Mononuclear cell (primary cell): ENCODE data around the gene SALL2. TPM values are rescaled to one million over a fixed set of nuclear protein-coding genes. Genes with fewer than 3 reads are reported as not detected.

Experiments
- H3K27me3 ChIP-seq: 2 replicates; pipeline ENCODE4 v1.6.0; 2011; ENCODE audit warnings: low read length, control low read depth; ENCODE audit not compliant: insufficient read depth
- H3K4me1 ChIP-seq: 2 replicates; pipeline ENCODE4 v1.5.1; 2011; ENCODE audit warnings: mild to moderate bottlenecking, low read length, control low read depth; ENCODE audit not compliant: insufficient read depth
- H3K4me3 ChIP-seq: 2 replicates; pipeline ENCODE4 v1.5.1; 2011; ENCODE audit warnings: mild to moderate bottlenecking, low read length, moderate library complexity
- H3K9me3 ChIP-seq: 2 replicates; pipeline ENCODE4 v1.5.1; 2011; ENCODE audit warnings: low read depth, mild to moderate bottlenecking, control low read depth, low read length
- total RNA-seq: library from RNA; depleted of rRNA; stranded (reverse); fragments of >200 nt; gene quantifications from one replicate; pipeline ENCODE4 v1.2.3, GENCODE V29; 2012

SALL2 gene
- total RNA-seq, 1 donor = 0.94 TPM

DNA sequence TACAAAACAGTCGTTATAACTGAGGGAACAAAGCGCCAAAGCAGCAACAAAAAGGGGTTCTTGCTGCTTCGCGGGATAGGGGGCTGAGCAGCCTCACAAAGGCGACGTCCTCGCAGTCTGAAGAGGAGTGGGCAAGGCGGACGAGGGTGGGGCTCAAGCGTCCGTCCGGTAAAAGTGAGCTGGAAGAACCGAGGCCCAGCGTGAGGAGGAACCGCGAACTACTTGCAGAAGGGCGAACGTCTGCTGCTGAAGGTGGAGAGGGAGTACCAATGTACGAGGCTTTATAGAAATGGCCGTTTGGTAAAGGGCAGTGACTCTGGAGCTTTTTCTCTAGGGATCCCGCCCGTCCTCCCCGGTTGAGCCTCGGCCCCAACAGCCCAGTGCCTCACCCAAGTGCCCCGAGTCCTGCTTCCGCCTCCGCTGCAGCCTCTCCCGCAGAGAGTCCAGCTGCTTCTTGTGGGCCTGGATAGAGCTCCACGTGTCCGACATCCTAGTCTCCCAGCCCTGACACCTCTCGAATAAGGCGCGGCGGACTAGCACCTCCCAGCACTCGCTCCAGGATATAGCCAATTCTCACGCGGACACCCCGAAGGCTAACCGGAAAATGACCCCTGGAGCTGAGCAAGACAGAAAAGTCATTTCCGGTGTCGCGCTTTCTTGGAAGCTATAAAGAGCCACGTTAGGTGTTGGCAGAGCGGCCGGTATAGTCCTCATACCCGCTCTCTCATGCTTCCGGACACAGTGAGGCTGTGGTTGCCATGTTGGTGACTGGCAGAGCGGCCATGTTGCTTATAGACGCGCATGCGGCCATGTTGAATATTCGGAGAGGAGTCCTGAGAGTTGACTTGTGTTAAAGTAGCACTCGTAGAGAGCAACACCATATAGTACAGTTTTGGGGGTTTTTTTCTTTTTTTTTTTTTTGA lies 15.2 kb downstream of the SALL2 start, which contains the start of gene METTL3:
TSS of gene METTL3 (minus strand) at position 606 of the 923 bp plus-strand sequence. CDS start at position 489, 117 bp downstream.
- Histone ChIP-seq H3K4me3 (peak within 1 kb of the TSS; percentile 73), H3K9me3 (no peaks in the 10 kb centered on the region), H3K27me3 (no peaks in the 10 kb centered on the region), H3K4me1 (peaks cover 29% of the 10 kb centered on the region)

DNA sequence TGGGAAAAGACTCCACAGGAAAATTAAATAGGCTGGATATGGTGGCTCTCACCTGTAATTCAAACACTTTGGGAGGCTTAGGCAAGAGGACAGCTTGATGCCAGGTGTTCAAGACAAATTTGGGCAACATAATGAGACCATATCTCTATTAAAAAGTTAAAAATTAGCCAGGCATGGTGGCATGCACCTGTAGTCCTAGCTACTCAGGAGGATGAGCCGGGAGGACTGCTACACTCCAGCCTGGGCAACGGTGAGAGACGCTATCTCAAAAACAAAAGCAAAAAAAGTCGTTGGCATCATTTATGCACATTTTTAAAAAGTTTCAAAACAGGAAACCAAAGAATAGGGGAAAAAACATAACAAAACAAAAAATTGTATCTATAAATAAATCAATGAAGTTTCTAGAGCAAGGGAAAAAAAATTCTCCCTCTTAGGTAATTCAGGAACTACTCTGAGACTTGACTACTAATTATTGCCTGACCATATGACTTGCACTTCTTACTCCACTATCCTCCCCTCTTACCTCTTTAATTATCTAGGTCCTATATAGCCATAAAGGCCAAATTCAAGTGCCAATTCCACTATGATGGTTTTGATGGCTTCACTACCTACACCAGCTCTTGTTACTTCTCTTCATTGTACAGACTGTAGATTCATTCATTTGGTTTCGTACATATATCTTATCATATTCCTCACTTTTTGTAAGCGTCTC lies 16.6 kb downstream of the SALL2 start:
- Histone ChIP-seq H3K27me3 (no peaks in the 10 kb centered on the region), H3K9me3 (no peaks in the 10 kb centered on the region), H3K4me1 (peaks cover 29% of the 10 kb centered on the region), H3K4me3 (no peak overlapping the region)

DNA sequence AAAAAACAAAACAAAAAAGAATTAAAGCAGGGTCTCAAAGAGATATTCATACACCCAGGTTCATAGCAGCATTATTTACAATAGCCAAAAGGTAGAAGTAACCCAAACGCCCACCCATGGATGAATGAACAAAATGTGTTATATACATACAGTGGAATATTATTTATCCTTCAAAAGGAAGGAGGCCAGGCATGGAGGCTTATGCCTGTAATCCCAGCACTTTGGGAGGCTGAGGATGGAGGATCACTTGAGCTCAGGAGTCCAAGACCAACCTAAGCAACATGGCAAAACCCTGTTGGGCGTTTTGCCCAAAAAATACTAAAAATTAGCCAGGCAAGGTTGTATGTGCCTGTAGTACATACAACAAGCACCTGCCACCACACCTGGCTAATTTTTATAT lies 19.6 kb downstream of the SALL2 start:
- Histone ChIP-seq H3K4me1 (peaks cover 24% of the 10 kb centered on the region), H3K4me3 (no peak overlapping the region), H3K27me3 (no peaks in the 10 kb centered on the region), H3K9me3 (no peaks in the 10 kb centered on the region)

DNA sequence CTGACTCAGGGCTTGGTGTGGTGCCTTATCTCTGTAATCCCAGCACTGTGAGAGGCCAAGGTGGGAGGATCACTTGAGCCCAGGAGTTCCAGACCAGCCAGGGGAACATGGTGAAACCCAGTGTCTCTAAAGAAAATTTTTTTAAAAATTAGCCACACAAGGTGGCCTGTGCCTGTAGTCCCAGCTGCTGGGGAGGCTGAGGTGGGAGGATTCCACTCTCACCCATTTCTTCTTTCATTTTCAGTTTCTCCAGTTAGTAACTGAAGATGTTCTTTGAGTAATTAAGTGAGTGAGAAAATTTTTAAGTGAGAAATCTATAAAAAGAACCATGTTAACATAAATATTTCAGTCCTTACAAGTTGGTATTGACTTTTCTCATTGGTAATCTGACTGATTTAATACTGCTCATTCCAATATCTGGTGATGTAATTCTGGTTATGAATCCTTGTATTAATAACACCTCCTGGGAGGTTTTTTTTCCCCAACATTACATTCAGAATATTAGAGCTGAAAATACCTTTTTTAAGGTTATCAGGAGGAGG lies 21.1 kb downstream of the SALL2 start:
- Histone ChIP-seq H3K27me3 (no peaks in the 10 kb centered on the region), H3K4me3 (no peak overlapping the region), H3K4me1 (peaks cover 16% of the 10 kb centered on the region), H3K9me3 (no peaks in the 10 kb centered on the region)

DNA sequence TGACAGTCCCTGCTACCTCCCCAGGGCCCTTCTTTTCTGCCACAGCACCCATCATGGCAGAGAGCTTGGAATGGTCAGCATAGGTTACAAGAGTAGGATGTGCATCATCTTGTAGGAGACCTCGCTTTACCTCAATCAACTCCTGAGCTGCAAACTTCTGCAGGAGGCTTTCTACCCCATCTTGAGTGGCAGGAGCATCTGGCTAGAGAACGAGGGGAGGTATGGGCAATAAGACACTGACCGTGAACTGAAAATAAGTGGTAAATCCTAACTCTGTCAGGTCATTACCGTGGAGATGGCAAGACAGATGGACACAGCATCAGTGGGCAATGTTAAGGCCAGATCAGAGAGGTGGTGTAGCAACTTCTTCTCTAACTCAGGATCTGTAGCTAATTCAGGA lies 22.8 kb downstream of the SALL2 start:
- H3K9me3 ChIP-seq = no peaks in the 10 kb centered on the region
- no peak overlapping the region for H3K4me3 ChIP-seq
- H3K27me3 ChIP-seq = no peaks in the 10 kb centered on the region
- H3K4me1 ChIP-seq = peaks cover 4% of the 10 kb centered on the region

DNA sequence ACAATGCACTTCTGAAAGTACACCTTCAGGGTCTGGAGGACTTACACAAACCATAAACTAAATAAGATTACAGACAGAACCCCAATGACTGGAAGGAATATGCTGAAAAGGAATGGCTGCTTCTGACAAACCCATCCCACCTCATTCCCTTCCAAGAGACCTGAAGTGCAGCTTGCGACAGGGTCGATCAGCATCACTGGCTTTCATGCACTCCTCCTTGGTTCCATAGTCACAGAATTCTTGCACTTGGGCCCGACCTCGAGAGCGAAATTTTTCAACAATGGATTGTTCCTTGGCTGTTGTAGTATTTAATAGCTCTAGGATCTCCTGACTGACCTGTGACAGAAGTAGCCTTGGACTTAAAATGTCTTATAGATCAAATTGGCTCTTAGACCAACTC lies 24.6 kb downstream of the SALL2 start:
- Histone ChIP-seq H3K9me3 (no peaks in the 10 kb centered on the region), H3K4me1 (no peaks in the 10 kb centered on the region), H3K27me3 (no peaks in the 10 kb centered on the region), H3K4me3 (no peak overlapping the region)

DNA sequence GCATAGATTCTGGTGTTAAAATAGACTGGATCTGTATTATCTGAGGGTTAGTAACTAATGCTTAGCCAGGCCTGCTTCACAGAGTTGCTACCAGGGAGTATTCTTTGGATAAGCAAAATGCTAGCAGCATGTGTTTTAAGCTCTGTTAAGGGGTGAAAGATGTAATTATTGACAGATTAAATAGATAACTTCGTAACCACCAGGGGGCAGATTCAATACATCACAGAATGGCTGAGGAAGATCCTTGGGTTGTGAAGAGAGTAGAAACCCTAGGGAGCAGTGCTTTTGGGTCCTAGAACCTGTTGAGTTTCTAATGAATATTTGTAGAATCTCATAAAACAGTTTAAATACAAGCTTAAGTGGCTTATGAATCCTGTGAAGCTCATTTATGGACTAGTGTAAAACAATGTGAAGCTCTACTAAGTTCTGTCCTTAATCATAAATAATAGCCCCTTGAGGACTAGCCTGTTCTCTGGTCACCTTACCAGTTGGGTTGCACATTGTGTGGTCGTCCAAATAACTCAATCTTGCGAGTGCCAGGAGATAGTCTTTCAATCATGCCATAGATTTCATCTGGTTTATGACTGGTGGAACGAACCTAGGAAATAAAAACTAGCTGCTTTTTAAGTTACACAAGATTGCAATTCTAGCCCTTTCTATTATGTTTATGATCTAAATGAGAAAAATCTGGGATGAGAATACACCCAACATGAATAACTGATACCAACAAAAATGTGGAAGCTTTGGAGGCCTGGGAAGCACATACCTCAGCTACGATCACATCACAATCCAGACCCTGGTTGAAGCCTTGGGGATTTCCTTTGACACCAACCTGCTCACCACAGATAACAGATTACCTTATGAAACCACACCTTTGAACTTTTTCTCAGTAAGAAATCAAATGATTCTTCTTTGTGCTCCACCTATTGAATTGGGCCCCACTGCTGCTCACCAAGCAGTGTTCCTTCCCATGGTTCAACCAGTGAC lies 27.3 kb downstream of the SALL2 start:
- Histone ChIP-seq H3K27me3 (no peaks in the 10 kb centered on the region), H3K4me3 (no peak overlapping the region), H3K9me3 (no peaks in the 10 kb centered on the region), H3K4me1 (no peaks in the 10 kb centered on the region)

DNA sequence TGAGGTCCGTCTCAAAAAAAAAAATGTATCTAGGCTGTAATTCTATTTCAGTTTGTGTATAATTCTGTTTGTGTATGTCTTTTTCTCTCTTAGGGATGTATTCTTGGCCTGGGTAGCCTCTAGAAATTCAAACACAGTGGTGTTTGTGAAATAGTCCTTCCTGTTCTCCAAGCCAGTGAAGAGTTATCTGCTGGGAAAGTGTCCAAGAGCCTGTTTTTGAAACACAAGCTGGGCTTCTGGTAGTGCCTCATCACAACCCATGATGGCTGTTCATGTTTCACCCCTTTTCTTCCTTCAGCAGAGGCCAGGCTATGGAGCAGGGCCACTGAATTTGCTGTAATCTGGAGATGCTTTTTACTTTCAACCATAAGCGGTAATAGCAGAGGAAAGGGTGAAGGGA lies 29.7 kb downstream of the SALL2 start:
- Histone ChIP-seq H3K27me3 (no peaks in the 10 kb centered on the region), H3K4me1 (no peaks in the 10 kb centered on the region), H3K9me3 (no peaks in the 10 kb centered on the region), H3K4me3 (no peak overlapping the region)

DNA sequence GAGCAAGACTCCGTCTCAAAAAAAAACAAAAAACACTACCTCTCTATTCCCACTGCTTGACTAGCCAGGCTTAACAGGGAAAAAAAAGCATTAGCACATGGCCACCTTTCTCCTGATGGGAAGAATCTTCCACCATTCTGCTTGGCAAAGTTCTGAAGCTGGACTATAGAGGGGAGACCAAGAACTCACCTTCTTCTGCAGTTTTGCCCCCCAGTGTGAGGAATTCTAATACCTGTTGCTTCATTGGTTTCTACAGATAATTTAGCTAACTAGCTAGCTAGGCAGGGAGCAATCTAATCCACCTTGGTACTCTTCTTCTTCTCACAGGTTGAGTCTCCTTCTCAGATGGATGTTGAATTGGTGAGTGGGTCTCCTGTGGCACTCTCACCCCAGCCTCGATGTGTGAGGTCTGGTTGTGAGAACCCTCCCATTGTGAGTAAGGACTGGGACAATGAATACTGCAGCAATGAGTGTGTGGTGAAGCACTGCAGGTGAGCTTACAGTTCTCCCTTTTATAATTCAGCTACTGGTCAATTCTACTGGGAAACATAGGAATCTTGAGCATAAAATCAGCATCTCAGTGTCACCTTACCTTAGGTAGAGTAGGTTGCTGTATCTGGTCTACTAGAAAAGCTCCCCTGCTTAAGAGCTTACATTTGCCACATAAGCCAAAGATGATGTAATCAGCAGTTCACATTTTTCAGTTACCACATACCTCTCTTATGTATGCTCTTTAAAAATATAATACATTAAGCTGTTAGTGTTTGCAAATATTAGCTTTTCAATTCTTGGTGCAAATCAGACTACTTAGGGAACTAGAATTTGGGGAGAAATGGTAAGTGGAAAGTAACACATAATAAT lies 31.0 kb downstream of the SALL2 start:
- Histone ChIP-seq H3K27me3 (no peaks in the 10 kb centered on the region), H3K4me3 (no peak overlapping the region), H3K9me3 (no peaks in the 10 kb centered on the region)

DNA sequence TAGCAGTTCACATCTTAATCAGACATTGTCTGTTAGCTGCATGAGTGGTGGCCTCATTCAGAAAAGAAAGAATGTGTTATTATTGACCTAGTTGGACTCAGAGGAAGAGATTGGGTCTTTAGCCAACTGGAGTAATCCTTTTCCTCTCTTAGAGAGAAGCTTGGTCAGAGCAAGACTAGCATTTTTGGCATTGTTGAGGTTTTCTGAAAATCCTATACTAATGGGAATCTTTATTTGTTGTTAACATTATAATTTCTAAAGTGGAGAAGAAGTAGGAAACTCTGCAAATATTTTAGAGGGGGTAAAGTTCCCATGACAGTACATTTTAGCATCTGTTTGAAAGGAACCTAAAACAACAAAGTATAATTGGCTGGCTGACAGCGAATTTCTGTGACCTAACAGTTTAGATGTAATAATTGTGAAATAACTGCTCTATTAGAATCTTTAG lies 39.5 kb downstream of the SALL2 start:
- H3K4me1 ChIP-seq = no peaks in the 10 kb centered on the region
- no peak overlapping the region for H3K4me3 ChIP-seq
- H3K9me3 ChIP-seq = no peaks in the 10 kb centered on the region
- H3K27me3 ChIP-seq = no peaks in the 10 kb centered on the region

More for the DNA sequence above, 31.0 kb downstream of the SALL2 start:
- no peaks in the 10 kb centered on the region for H3K4me1 ChIP-seq

DNA sequence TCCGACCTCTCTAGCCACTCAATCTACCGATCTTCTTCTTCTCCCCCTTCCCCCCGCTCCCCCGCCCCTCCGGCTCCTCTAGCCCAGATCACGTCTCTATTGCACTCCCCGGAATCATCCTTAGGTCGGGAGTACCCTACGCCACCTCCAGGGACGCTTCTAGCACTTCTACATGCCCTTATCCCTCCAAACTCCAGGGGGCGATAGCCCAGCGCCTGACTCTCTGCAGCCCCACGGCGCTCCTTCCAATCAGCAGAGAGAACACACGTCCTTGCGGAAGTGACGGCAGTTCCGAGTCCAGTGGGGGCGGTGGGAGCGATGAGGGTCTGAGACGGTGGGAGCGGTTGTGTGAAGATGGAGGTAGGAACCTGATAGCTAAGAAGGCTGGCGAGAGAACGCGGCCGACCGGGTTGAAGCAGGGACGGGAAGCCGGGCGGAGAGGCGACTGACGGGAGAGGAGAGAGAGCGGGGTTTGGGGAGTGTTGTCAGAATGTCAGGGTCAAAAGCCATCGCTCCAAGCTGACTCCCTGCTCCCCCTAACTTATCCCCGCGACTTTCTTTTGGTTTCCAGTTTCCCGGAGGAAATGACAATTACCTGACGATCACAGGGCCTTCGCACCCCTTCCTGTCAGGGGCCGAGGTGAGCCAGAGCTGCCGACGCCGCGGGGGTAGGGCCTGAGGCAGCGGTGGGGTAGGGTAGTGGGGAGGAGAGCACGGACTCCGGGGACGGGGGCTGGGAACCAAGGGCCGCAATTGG lies 49.0 kb downstream of the SALL2 start, which contains the start of the genes RAB2B and TOX4:
TSS of gene RAB2B (minus strand) at position 35 of the 757 bp plus-strand sequence. CDS start 87 bp downstream, outside the sequence.
TSS of gene TOX4 (plus strand) at position 271 of the 757 bp plus-strand sequence. CDS start at position 355, 84 bp downstream.
- Histone ChIP-seq H3K4me1 (peaks cover 13% of the 10 kb centered on the region), H3K9me3 (no peaks in the 10 kb centered on the region), H3K4me3 (peak within 1 kb of the TSS; percentile 94), H3K27me3 (no peaks in the 10 kb centered on the region)

DNA sequence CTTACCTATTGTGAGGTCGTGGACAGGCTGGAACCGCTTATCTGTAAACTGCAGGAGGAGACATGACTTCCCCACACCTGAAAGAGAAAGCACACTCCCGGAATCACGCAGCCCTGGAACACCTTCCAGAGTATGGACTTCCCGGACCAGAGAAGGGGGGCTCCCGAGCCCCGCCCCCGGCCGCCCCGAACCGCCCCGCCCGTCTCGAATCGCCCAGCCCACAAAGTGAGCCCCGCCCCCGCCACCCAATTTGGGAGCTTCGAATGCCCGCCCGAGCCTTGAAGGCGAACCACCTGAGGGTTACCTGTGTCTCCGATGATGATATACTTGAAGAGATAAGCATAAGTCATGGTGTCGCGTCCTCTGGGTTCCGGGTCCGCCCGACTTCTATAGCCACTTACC lies 49.6 kb downstream of the SALL2 start:
- Histone ChIP-seq H3K4me3 (peak overlapping the region; percentile 94), H3K9me3 (no peaks in the 10 kb centered on the region), H3K27me3 (no peaks in the 10 kb centered on the region), H3K4me1 (peaks cover 13% of the 10 kb centered on the region)
